NT2/D1 (cell line): ENCODE results near the gene C17orf75.

Experiments used
- SUZ12 ChIP-seq: IDR thresholded peaks from 2 replicates; pipeline ENCODE4 v1.6.1; 2011; ENCODE audit not compliant: insufficient read length, insufficient read depth; ENCODE audit errors: extremely low read depth
- YY1 ChIP-seq: IDR thresholded peaks from 2 replicates; pipeline ENCODE4 v1.6.1; 2011; ENCODE audit not compliant: insufficient read length, insufficient read depth
- ZNF274 ChIP-seq: IDR thresholded peaks from 2 replicates; pipeline ENCODE4 v1.6.1; 2011; ENCODE audit warnings: mild to moderate bottlenecking, low read depth, low read length

DNA sequence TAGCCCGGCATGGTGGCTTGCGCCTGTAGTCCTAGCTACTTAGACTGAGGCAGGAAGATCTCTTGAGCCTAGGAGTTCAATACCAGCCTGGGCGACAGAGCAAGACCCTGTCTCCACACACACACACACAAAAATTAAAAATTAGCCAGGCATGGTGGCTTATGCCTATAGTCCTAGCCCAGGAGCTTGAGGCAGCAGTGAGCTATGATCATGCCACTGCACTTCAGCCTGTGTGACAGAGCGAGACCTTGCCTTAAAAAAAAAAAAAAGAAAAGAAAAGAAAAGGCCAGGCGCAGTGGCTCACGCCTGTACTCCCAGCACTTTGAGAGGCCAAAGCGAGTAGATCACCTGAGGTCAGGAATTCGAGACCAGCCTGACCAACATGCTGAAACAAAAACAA, 23.9 kb downstream of the C17orf75 start:
- TF ChIP-seq ZNF274 (no peak), YY1 (no peak), SUZ12 (no peak)
